K562 (cell line): ENCODE data around the gene ABCG1. TPM values are rescaled to one million over a fixed set of nuclear protein-coding genes. Genes with fewer than 3 reads are reported as not detected.

Experiments used
- CHD4 ChIP-seq: fragments of 200-600 bp; sonication (generic); IDR thresholded peaks from 3 replicates; pipeline ENCODE4 v1.6.1; 2012; ENCODE audit warnings: low read depth, mild to moderate bottlenecking, mixed read lengths, low read length, inconsistent platforms; ENCODE audit not compliant: insufficient read depth, insufficient replicate concordance, poor library complexity, severe bottlenecking
- FOXJ3 ChIP-seq: sonication (generic); formaldehyde crosslinking; IDR thresholded peaks from 2 replicates; pipeline ENCODE4 v1.4.0; 2020; ENCODE audit warnings: mild to moderate bottlenecking, missing genetic modification reagents
- NR2C2 ChIP-seq, 2 experiments: fragments of 200-800 bp in 1 of 2; sonication (Bioruptor generic) in 1 of 2; sonication (generic) in 1 of 2; formaldehyde crosslinking in 1 of 2; IDR thresholded peaks; 2 replicates each; pipeline versions ENCODE4 v1.6.1 to v1.8.0; 2016 to 2022; ENCODE audit warnings: mild to moderate bottlenecking in 1 of 2, missing compliant biosample characterization in 1 of 2, missing genetic modification characterization in 1 of 2, missing genetic modification reagents in 1 of 2
- PHTF2 ChIP-seq: fragments of 250-450 bp; sonication (Bioruptor Pico); IDR thresholded peaks from 2 replicates; pipeline ENCODE4 v1.5.0; 2021; ENCODE audit warnings: mild to moderate bottlenecking
- SMAD4 ChIP-seq: fragments of 250-450 bp; sonication (Bioruptor Pico); conservative IDR thresholded peaks from 2 replicates; pipeline ENCODE4 v1.8.0; 2021; ENCODE audit warnings: inconsistent platforms, mild to moderate bottlenecking, moderate library complexity
- SMC3 ChIP-seq: conservative IDR thresholded peaks from 2 replicates; pipeline ENCODE4 v1.6.1; 2011; ENCODE audit warnings: low read depth, low read length, improper control_type of control experiment; ENCODE audit not compliant: insufficient read depth
- SP2 ChIP-seq: IDR thresholded peaks from 2 replicates; pipeline ENCODE4 v1.6.1; 2011; ENCODE audit warnings: mild to moderate bottlenecking, low read depth, low read length, moderate library complexity; ENCODE audit not compliant: poor library complexity, severe bottlenecking; ENCODE audit errors: extremely low read depth
- ZEB2 ChIP-seq: fragments of 450-650 bp; IDR thresholded peaks from 2 replicates; pipeline ENCODE4 v1.6.1; 2016
- polyA plus RNA-seq, 8 experiments: library from polyadenylated mRNA; depleted of rRNA in 4 of 8; stranded (reverse) in 5 of 8; unstranded in 3 of 8; fragments of >200 nt; fragmentation: Nextera tagmentation in 2 of 8; fragmentation: Illumina TruSeq in 1 of 8; extraction: Ambion mirVana in 2 of 8; extraction: Trizol in 1 of 8; gene quantifications; 2 replicates each; pipeline versions ENCODE4 v1.2.1 to v1.2.3, GENCODE V29; 2011 to 2014; ENCODE audit warnings: inconsistent platforms in 1 of 8, missing spikeins in 1 of 8
- total RNA-seq, 7 experiments: library from RNA; depleted of rRNA in 6 of 7; stranded (reverse); fragments of >200 nt in 6 of 7; fragmentation: Illumina TruSeq in 2 of 7; extraction: Trizol in 2 of 7; gene quantifications; 2 replicates each; pipeline versions ENCODE4 v1.2.1 to v1.2.3, GENCODE V29; 2011 to 2021; ENCODE audit warnings: low replicate concordance in 1 of 7
- TF ChIP-seq, protein P1 (sequence below): IDR thresholded peaks from 2 replicates; pipeline ENCODE4 v1.6.1; 2014; ENCODE audit warnings: antibody characterized with exemption

The ABCG1 gene
- total and polyA plus RNA-seq, 9 of the 15 experiments (the other 6 are each of a cell fraction or from before 2014, with no cell fraction given) = 0.04 to 0.09 TPM; not detected in 7

DNA sequence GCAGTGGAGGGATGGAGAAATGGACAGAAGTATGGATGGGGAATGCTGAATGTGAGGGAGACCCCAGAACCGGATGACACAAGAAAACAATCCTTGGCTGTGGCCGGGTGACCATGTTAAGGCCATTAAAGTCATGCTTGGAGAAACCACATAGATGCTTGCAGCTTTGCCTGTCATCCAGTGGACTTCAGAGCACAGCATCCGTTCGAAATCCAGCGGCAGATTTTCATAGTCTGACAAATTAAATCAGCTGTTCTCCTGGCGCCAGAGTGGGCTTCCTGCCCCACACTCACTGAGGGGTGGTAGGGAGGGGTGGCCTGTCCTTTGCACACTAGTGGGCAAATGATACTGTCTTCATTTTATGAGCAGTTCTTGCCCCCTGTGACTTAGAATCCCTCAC is 35.1 kb downstream of the ABCG1 start (continued):
- TF ChIP-seq PHTF2 (no peak), SMC3 (no peak), FOXJ3 (CRISPR knock-in tag) (no peak), ZEB2 (no peak), CHD4 (no peak), SMAD4 (CRISPR knock-in tag) (no peak), NR2C2 (CRISPR knock-in tag; IDR thresholded peaks at IDR 0.05) (no peak), NR2C2 (tag; IDR thresholded peaks at IDR 0.05) (no peak), SP2 (no peak)
- TF ChIP-seq, protein P1, sequence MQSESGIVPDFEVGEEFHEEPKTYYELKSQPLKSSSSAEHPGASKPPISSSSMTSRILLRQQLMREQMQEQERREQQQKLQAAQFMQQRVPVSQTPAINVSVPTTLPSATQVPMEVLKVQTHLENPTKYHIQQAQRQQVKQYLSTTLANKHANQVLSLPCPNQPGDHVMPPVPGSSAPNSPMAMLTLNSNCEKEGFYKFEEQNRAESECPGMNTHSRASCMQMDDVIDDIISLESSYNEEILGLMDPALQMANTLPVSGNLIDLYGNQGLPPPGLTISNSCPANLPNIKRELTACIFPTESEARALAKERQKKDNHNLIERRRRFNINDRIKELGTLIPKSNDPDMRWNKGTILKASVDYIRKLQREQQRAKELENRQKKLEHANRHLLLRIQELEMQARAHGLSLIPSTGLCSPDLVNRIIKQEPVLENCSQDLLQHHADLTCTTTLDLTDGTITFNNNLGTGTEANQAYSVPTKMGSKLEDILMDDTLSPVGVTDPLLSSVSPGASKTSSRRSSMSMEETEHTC = no peak
- TF ChIP-seq, all 486 proteins: peak for 0
